ENCODE data around the gene NUDT14. TPM values are rescaled to one million over a fixed set of nuclear protein-coding genes. Genes with fewer than 3 reads are reported as not detected.

NUDT14 gene
- total RNA-seq, 1 donor from 2014 or later = 16.4 TPM

GRCh38 chr14:105199093-105199492 lies 18.0 kb upstream of the NUDT14 start:
- intact Hi-C loops (cut with micrococcal nuclease) = no loop called here

- intact Hi-C loops (cut with micrococcal nuclease) = no loop called here
Observed at GRCh38 chr14:105198588-105198987, 17.5 kb upstream of the NUDT14 start.

GRCh38 chr14:105197211-105197641 lies 16.1 kb upstream of the NUDT14 start:
- intact Hi-C loops (cut with micrococcal nuclease) = no loop called here

- intact Hi-C loops (cut with micrococcal nuclease) = no loop called here
Observed at GRCh38 chr14:105196265-105196960, 15.3 kb upstream of the NUDT14 start.

GRCh38 chr14:105195522-105196264 lies 14.6 kb upstream of the NUDT14 start:
- intact Hi-C loops (cut with micrococcal nuclease) = no loop called here

GRCh38 chr14:105195051-105195450 lies 13.9 kb upstream of the NUDT14 start:
- intact Hi-C loops (cut with micrococcal nuclease) = no loop called here

- intact Hi-C loops (cut with micrococcal nuclease) = no loop called here
Observed at GRCh38 chr14:105193916-105194782, 13.0 kb upstream of the NUDT14 start.

- intact Hi-C loops (cut with micrococcal nuclease) = no loop called here
Observed at GRCh38 chr14:105192866-105193731, 12.0 kb upstream of the NUDT14 start.

GRCh38 chr14:105187935-105188524 lies 6.9 kb upstream of the NUDT14 start:
- intact Hi-C loops (cut with micrococcal nuclease) = no loop called here

GRCh38 chr14:105187116-105187515 lies 6.0 kb upstream of the NUDT14 start:
- intact Hi-C loops (cut with micrococcal nuclease) = no loop called here

- intact Hi-C loops (cut with micrococcal nuclease) = no loop called here
Observed at GRCh38 chr14:105185973-105186372, 4.9 kb upstream of the NUDT14 start.

- intact Hi-C loops (cut with micrococcal nuclease) = no loop called here
Observed at GRCh38 chr14:105185001-105185400, 3.9 kb upstream of the NUDT14 start.

GRCh38 chr14:105184461-105184860 lies 3.3 kb upstream of the NUDT14 start:
- intact Hi-C loops (cut with micrococcal nuclease) = no loop called here

- intact Hi-C loops (cut with micrococcal nuclease) = no loop called here
Observed at GRCh38 chr14:105182296-105183020, 1.3 kb upstream of the NUDT14 start.

GRCh38 chr14:105181549-105182295 lies 610 bp upstream of the NUDT14 start:
- intact Hi-C loops (cut with micrococcal nuclease) = loop anchor here (2.0 kb wide), 1 partner anchor 309 kb away; the partner anchor contains the start of gene TEDC1

GRCh38 chr14:105179191-105179590 lies 1.9 kb downstream of the NUDT14 start:
- intact Hi-C loops (cut with micrococcal nuclease) = no loop called here

GRCh38 chr14:105178868-105179140 lies 2.3 kb downstream of the NUDT14 start:
- intact Hi-C loops (cut with micrococcal nuclease) = no loop called here

GRCh38 chr14:105178069-105178867 lies 2.8 kb downstream of the NUDT14 start:
- intact Hi-C loops (cut with micrococcal nuclease) = no loop called here
